ENCODE results near the gene GUCY2D.

GUCY2D gene

GRCh38 chr17:8002721-8003593 lies 542 bp downstream of the GUCY2D start:
- Histone ChIP-seq H3K4me2 (ENCODE audit: low read depth, low read length) (peak overlapping the region; percentile 88), H3K27ac (ENCODE audit: low read length) (no peak overlapping the region), H3K79me2 (ENCODE audit: low read length) (no peaks in the 10 kb centered on the region), H3F3A (ENCODE audit: insufficient read depth, low read length) (no peaks in the 10 kb centered on the region), H3K36me3 (replicated peaks; ENCODE audit: insufficient read depth, low read length) (no peaks in the 10 kb centered on the region), H2AFZ (ENCODE audit: low read length) (peak overlapping the region; percentile 85), H3K9ac (ENCODE audit: low read length) (no peak overlapping the region; the same call in 1 of the 2 replicates), H3K9me3 (replicated peaks; ENCODE audit: insufficient read depth, low read length) (no peaks in the 10 kb centered on the region), H3K27me3 (replicated peaks; ENCODE audit: insufficient read depth, low read length) (peaks cover 45% of the 10 kb centered on the region), H4K20me1 (ENCODE audit: insufficient read depth, low read length) (no peaks in the 10 kb centered on the region), H3K4me1 (ENCODE audit: low read length) (no peaks in the 10 kb centered on the region), H3K9me2 (replicated peaks; ENCODE audit: insufficient read depth, low read length) (no peaks in the 10 kb centered on the region), H3K4me3 (ENCODE audit: low read length) (peak overlapping the region; percentile 56)
- TF ChIP-seq EZH2 (optimal IDR thresholded peaks at IDR 0.05; ENCODE audit: low read depth, low read length) (no peak), EZH2phosphoT487 (IDR thresholded peaks at IDR 0.05; ENCODE audit: low read length) (no peak)
- TF ChIP-seq, protein P1, sequence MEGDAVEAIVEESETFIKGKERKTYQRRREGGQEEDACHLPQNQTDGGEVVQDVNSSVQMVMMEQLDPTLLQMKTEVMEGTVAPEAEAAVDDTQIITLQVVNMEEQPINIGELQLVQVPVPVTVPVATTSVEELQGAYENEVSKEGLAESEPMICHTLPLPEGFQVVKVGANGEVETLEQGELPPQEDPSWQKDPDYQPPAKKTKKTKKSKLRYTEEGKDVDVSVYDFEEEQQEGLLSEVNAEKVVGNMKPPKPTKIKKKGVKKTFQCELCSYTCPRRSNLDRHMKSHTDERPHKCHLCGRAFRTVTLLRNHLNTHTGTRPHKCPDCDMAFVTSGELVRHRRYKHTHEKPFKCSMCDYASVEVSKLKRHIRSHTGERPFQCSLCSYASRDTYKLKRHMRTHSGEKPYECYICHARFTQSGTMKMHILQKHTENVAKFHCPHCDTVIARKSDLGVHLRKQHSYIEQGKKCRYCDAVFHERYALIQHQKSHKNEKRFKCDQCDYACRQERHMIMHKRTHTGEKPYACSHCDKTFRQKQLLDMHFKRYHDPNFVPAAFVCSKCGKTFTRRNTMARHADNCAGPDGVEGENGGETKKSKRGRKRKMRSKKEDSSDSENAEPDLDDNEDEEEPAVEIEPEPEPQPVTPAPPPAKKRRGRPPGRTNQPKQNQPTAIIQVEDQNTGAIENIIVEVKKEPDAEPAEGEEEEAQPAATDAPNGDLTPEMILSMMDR (IDR thresholded peaks at IDR 0.05; ENCODE audit: low read length): no peak
- DNase-seq: no peak

DNA sequence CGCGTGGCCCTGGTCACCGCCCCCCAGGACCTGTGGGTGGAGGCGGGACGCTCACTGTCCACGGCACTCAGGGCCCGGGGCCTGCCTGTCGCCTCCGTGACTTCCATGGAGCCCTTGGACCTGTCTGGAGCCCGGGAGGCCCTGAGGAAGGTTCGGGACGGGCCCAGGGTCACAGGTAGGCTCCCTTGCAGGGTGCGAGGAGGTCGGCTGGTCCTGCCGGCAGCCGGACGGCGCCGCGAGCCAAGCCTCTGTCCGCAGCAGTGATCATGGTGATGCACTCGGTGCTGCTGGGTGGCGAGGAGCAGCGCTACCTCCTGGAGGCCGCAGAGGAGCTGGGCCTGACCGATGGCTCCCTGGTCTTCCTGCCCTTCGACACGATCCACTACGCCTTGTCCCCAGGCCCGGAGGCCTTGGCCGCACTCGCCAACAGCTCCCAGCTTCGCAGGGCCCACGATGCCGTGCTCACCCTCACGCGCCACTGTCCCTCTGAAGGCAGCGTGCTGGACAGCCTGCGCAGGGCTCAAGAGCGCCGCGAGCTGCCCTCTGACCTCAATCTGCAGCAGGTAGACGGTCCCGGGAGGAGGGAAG lies 1.3 kb downstream of the GUCY2D start:
- Histone ChIP-seq H3K36me3 (replicated peaks; ENCODE audit: insufficient read depth, low read length) (no peaks in the 10 kb centered on the region), H2AFZ (ENCODE audit: low read length) (no peak overlapping the region), H3K4me2 (ENCODE audit: low read depth, low read length) (no peak overlapping the region), H3K9me2 (replicated peaks; ENCODE audit: insufficient read depth, low read length) (no peaks in the 10 kb centered on the region), H3K27ac (ENCODE audit: low read length) (no peak overlapping the region), H3K4me1 (ENCODE audit: low read length) (no peaks in the 10 kb centered on the region), H3K79me2 (ENCODE audit: low read length) (no peaks in the 10 kb centered on the region), H3K9me3 (replicated peaks; ENCODE audit: insufficient read depth, low read length) (no peaks in the 10 kb centered on the region), H3K4me3 (ENCODE audit: low read length) (no peak overlapping the region), H3F3A (ENCODE audit: insufficient read depth, low read length) (no peaks in the 10 kb centered on the region), H3K27me3 (replicated peaks; ENCODE audit: insufficient read depth, low read length) (peaks cover 46% of the 10 kb centered on the region), H4K20me1 (ENCODE audit: insufficient read depth, low read length) (no peaks in the 10 kb centered on the region), H3K9ac (ENCODE audit: low read length) (no peak overlapping the region)
- DNase-seq: no peak
- TF ChIP-seq, protein P1 (IDR thresholded peaks at IDR 0.05; ENCODE audit: low read length): no peak
- TF ChIP-seq EZH2 (optimal IDR thresholded peaks at IDR 0.05; ENCODE audit: low read depth, low read length) (no peak), EZH2phosphoT487 (IDR thresholded peaks at IDR 0.05; ENCODE audit: low read length) (no peak)

- no peak overlapping the region for H3K27ac ChIP-seq (ENCODE audit: low read length)
- no peak overlapping the region for H2AFZ ChIP-seq (ENCODE audit: low read length)
- no peaks in the 10 kb centered on the region for H3K9me2 ChIP-seq (replicated peaks; ENCODE audit: insufficient read depth, low read length)
- no peaks in the 10 kb centered on the region for H3K36me3 ChIP-seq (replicated peaks; ENCODE audit: insufficient read depth, low read length)
- peaks cover 46% of the 10 kb centered on the region for H3K27me3 ChIP-seq (replicated peaks; ENCODE audit: insufficient read depth, low read length)
- H4K20me1 ChIP-seq (ENCODE audit: insufficient read depth, low read length): no peaks in the 10 kb centered on the region
- H3K4me1 ChIP-seq (ENCODE audit: low read length): no peaks in the 10 kb centered on the region
- H3K4me3 ChIP-seq (ENCODE audit: low read length): no peak overlapping the region
- no peak for DNase-seq
- H3K9me3 ChIP-seq (replicated peaks; ENCODE audit: insufficient read depth, low read length): no peaks in the 10 kb centered on the region
- no peaks in the 10 kb centered on the region for H3F3A ChIP-seq (ENCODE audit: insufficient read depth, low read length)
- H3K4me2 ChIP-seq (ENCODE audit: low read depth, low read length): no peak overlapping the region
- no peak overlapping the region for H3K9ac ChIP-seq (ENCODE audit: low read length)
- H3K79me2 ChIP-seq (ENCODE audit: low read length): no peaks in the 10 kb centered on the region
- no peak for TF ChIP-seq EZH2 (optimal IDR thresholded peaks at IDR 0.05; ENCODE audit: low read depth, low read length)
- TF ChIP-seq EZH2phosphoT487 (IDR thresholded peaks at IDR 0.05; ENCODE audit: low read length): no peak
- TF ChIP-seq, protein P1 (IDR thresholded peaks at IDR 0.05; ENCODE audit: low read length): no peak
Measured at GRCh38 chr17:8004899-8005298, 2.5 kb downstream of the GUCY2D start.
